BE2C (cell line): ENCODE data around the gene CNIH3.
A peak's percentile ranks its signal among the peaks of the same experiment; 100 is the strongest.

ENCODE experiments used
- DNase-seq: peaks from one replicate; pipeline ENCODE4 v3.0.0-alpha.2; 2020
- H3K27me3 ChIP-seq: fragments of 250-450 bp; sonication (Bioruptor Pico); 2 replicates; pipeline ENCODE4 v1.5.1; 2020; ENCODE audit warnings: mild to moderate bottlenecking
- H3K36me3 ChIP-seq: fragments of 250-450 bp; sonication (Bioruptor Pico); 2 replicates; pipeline ENCODE4 v1.5.1; 2020; ENCODE audit warnings: mild to moderate bottlenecking
- H3K4me1 ChIP-seq: fragments of 250-450 bp; sonication (Bioruptor Pico); 2 replicates; pipeline ENCODE4 v1.5.1; 2020
- H3K4me3 ChIP-seq: 2 replicates; pipeline ENCODE4 v1.5.1; 2011; ENCODE audit warnings: low read depth, low read length
- H3K9me3 ChIP-seq: fragments of 250-450 bp; sonication (Bioruptor Pico); 2 replicates; pipeline ENCODE4 v1.5.1; 2020
- CTCF ChIP-seq: IDR thresholded peaks from 2 replicates; pipeline ENCODE4 v1.5.1; 2012; ENCODE audit warnings: mild to moderate bottlenecking, low read depth, low read length

The CNIH3 gene

GRCh38 chr1:224669403-224669802 is 53.3 kb downstream of the CNIH3 start:
- no peaks in the 10 kb centered on the region for H3K27me3 ChIP-seq
- TF ChIP-seq CTCF: no peak
- no peaks in the 10 kb centered on the region for H3K36me3 ChIP-seq

GRCh38 chr1:224670506-224670905 is 54.4 kb downstream of the CNIH3 start:
- Histone ChIP-seq H3K9me3 (no peaks in the 10 kb centered on the region), H3K4me3 (no peak overlapping the region), H3K36me3 (no peaks in the 10 kb centered on the region), H3K27me3 (no peaks in the 10 kb centered on the region), H3K4me1 (peaks cover 12% of the 10 kb centered on the region)
- DNase-seq: no peak
- TF ChIP-seq CTCF: no peak

More at GRCh38 chr1:224669403-224669802, 53.3 kb downstream of the CNIH3 start:
- peaks cover 12% of the 10 kb centered on the region for H3K4me1 ChIP-seq
- H3K9me3 ChIP-seq: no peaks in the 10 kb centered on the region
- DNase-seq: no peak
- H3K4me3 ChIP-seq: no peak overlapping the region

GRCh38 chr1:224671076-224671475 is 55.0 kb downstream of the CNIH3 start:
- TF ChIP-seq CTCF: no peak
- H3K4me3 ChIP-seq: no peak overlapping the region
- no peaks in the 10 kb centered on the region for H3K9me3 ChIP-seq
- no peaks in the 10 kb centered on the region for H3K36me3 ChIP-seq
- H3K4me1 ChIP-seq: peaks cover 12% of the 10 kb centered on the region
- H3K27me3 ChIP-seq: no peaks in the 10 kb centered on the region
- no peak for DNase-seq

- H3K9me3 ChIP-seq: no peaks in the 10 kb centered on the region
- no peaks in the 10 kb centered on the region for H3K27me3 ChIP-seq
- H3K4me1 ChIP-seq: peaks cover 12% of the 10 kb centered on the region
- H3K4me3 ChIP-seq: no peak overlapping the region
- H3K36me3 ChIP-seq: no peaks in the 10 kb centered on the region
- peak; percentile 43 for DNase-seq
- no peak for TF ChIP-seq CTCF
These were observed 57.0 kb downstream of the CNIH3 start for GRCh38 chr1:224673141-224673540.

- H3K9me3 ChIP-seq: no peaks in the 10 kb centered on the region
- TF ChIP-seq CTCF: no peak
- H3K4me1 ChIP-seq: peaks cover 7% of the 10 kb centered on the region; the same call in 1 of the 2 replicates
- no peaks in the 10 kb centered on the region for H3K27me3 ChIP-seq
- no peak for DNase-seq
- no peak overlapping the region for H3K4me3 ChIP-seq
- no peaks in the 10 kb centered on the region for H3K36me3 ChIP-seq
These were observed 59.5 kb downstream of the CNIH3 start for GRCh38 chr1:224675590-224675989.

- H3K27me3 ChIP-seq: no peaks in the 10 kb centered on the region
- no peaks in the 10 kb centered on the region for H3K9me3 ChIP-seq
- H3K4me3 ChIP-seq: no peak overlapping the region
- no peak for TF ChIP-seq CTCF
- peaks cover 7% of the 10 kb centered on the region; the same call in 1 of the 2 replicates for H3K4me1 ChIP-seq
- no peaks in the 10 kb centered on the region for H3K36me3 ChIP-seq
- no peak for DNase-seq
These were observed 60.4 kb downstream of the CNIH3 start for GRCh38 chr1:224676551-224676950.
